Measurements from ENCODE around the gene EFCAB6. TPM values are rescaled to one million over a fixed set of nuclear protein-coding genes. Genes with fewer than 3 reads are reported as not detected.

The EFCAB6 gene
- total and polyA plus RNA-seq, 2 of the 4 experiments (the other 2 are of a cell fraction), result 0.44 to 1.1 TPM

DNA sequence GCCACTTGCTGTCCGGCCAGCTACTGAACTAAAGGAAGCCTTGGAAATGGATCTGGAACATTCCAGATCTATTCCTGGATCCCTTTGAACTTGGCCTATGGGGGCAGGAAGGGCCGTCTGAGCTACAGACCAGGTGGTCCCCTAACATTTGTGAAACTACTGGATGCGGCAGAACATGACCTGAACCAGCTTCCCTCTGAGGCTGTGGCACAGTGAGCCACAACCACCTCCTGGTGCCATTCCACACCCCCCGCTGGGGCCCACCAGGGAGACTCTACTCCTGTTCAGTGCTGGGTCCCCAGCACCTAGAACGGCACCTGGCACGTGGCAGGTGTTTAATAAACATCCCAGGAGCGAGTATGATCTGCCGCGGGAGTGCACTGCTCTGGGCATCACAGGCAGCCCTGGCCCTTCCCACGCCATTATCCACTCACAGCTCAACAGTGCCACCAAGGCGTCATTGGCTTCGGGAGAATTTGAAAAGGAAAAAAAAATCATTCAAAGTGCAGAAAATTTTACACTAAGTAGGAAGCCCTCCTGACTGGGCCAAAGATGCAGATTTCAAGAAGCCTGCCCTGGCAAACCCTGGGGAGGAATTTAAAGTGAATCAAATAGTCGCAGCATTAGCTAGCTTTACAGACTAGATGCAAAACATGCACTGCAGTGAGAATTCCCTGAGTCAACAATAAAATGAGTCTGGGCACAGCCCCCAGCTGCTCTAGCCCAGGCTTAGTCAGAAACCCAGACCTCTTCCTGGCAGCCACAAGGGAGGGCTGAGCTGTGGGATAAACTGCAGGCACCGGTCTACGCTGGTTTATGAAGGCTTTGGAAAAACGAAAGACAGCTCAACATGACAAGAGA is 14.3 kb upstream of the EFCAB6 start:
- peak overlapping the region; percentile 33; the same call in 1 of the 2 replicates for H3K27ac ChIP-seq (ENCODE audit: insufficient read depth, low read length)
- peaks cover 13% of the 10 kb centered on the region for H3K9me1 ChIP-seq (ENCODE audit: insufficient read depth, low read length)
- H2BK15ac ChIP-seq (ENCODE audit: low read depth, low read length), result no peak overlapping the region
- dilution Hi-C loops (cut with HindIII; ENCODE audit: low sequenced_read_pairs, unreplicated experiment) (no loop called here), in situ Hi-C loops (cut with MboI; ENCODE audit: low sequenced_read_pairs) (no loop called here), intact Hi-C loops (cut with micrococcal nuclease) (loop anchor here (1.0 kb wide), 1 partner anchor 438 kb away; no protein-coding TSS in a partner anchor)
- H2AK5ac ChIP-seq (ENCODE audit: low read depth, low read length), result no peak overlapping the region
- no peaks in the 10 kb centered on the region for H3K9me3 ChIP-seq (ENCODE audit: control insufficient read depth, insufficient read depth, low read length)
- no peak overlapping the region for H2AK9ac ChIP-seq (replicated peaks; ENCODE audit: low read depth, low read length, poor library complexity)
- H2AFZ ChIP-seq (replicated peaks; ENCODE audit: low read length, poor library complexity), result peak overlapping the region; percentile 35
- no peak overlapping the region for H3K23ac ChIP-seq (ENCODE audit: low read depth, low read length)
- H3K4me2 ChIP-seq (ENCODE audit: low read depth, low read length), result peak overlapping the region; percentile 30
- H3K27me3 ChIP-seq (ENCODE audit: control insufficient read depth, insufficient read depth, low read length), result no peaks in the 10 kb centered on the region
- H4K8ac ChIP-seq (ENCODE audit: low read depth in 2 of 2, low read length in 2 of 2), result no peak overlapping the region
- H3K79me1 ChIP-seq (ENCODE audit: low read depth in 1 of 2, low read length in 2 of 2), result no peaks in the 10 kb centered on the region
- TF ChIP-seq, protein P1, sequence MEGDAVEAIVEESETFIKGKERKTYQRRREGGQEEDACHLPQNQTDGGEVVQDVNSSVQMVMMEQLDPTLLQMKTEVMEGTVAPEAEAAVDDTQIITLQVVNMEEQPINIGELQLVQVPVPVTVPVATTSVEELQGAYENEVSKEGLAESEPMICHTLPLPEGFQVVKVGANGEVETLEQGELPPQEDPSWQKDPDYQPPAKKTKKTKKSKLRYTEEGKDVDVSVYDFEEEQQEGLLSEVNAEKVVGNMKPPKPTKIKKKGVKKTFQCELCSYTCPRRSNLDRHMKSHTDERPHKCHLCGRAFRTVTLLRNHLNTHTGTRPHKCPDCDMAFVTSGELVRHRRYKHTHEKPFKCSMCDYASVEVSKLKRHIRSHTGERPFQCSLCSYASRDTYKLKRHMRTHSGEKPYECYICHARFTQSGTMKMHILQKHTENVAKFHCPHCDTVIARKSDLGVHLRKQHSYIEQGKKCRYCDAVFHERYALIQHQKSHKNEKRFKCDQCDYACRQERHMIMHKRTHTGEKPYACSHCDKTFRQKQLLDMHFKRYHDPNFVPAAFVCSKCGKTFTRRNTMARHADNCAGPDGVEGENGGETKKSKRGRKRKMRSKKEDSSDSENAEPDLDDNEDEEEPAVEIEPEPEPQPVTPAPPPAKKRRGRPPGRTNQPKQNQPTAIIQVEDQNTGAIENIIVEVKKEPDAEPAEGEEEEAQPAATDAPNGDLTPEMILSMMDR (conservative IDR thresholded peaks at IDR 0.05; ENCODE audit: low read depth, low read length), result peak; percentile 45
- TF ChIP-seq MAZ (IDR thresholded peaks at IDR 0.05; ENCODE audit: borderline replicate concordance, low read depth, low read length) (peak; percentile 72; the same call in 1 of the 2 replicates), SMC3 (IDR thresholded peaks at IDR 0.05; ENCODE audit: low read depth, low read length) (peak; percentile 23; the same call in 1 of the 2 replicates), FOS (IDR thresholded peaks at IDR 0.05; ENCODE audit: low read depth, low read length) (no peak), MAFK (IDR thresholded peaks at IDR 0.05; ENCODE audit: low read depth, low read length) (peak; percentile 95), RAD21 (IDR thresholded peaks at IDR 0.05; ENCODE audit: low read length) (peak; percentile 56)
- H4K20me1 ChIP-seq (ENCODE audit: insufficient read depth, low read length), result no peaks in the 10 kb centered on the region; the same call in 1 of the 2 replicates
- H3K14ac ChIP-seq (replicated peaks; ENCODE audit: low read depth, low read length), result 0 out of 2 replicates have a peak overlapping the region, but pooled peaks have one; percentile 13
- 0 out of 2 replicates have a peak overlapping the region, but pooled peaks have one; percentile 37 for H2BK120ac ChIP-seq (ENCODE audit: low read depth, low read length)
- no peak overlapping the region for H4K5ac ChIP-seq (ENCODE audit: low read depth, low read length)
- BruUV-seq (replicated peaks), result no TSS peak
- CTCF ChIA-PET, result interaction anchor here (0.6 to 1.7 kb wide), 11 partner anchors 9 to 639 kb away, joined by 3 to 8 read pairs (median 4); partner anchors contain the start of genes EFCAB6 and TTLL12
- no peak overlapping the region for H3K56ac ChIP-seq (ENCODE audit: extremely low read depth, insufficient read depth, low read length)
- H3K36me3 ChIP-seq (ENCODE audit: control insufficient read depth, insufficient read depth, low read length), result no peaks in the 10 kb centered on the region
- WGBS, 2 experiments (ENCODE audit: extremely low coverage in 2 of 2, insufficient read length in 1 of 2), result 31% methylated on average over 2 of the region's 16 CpGs; no CpG with 5 or more reads in 1 of the 2 experiments
- H3K4me1 ChIP-seq (ENCODE audit: control insufficient read depth, insufficient read depth, low read length), result peaks cover 44% of the 10 kb centered on the region
- H4K91ac ChIP-seq (ENCODE audit: insufficient read depth, low read depth, low read length), result no peak overlapping the region
- no peak overlapping the region for H3K4me3 ChIP-seq (ENCODE audit: insufficient read depth, low read depth, low read length)
- H3K9ac ChIP-seq (ENCODE audit: low read depth, low read length), result no peak overlapping the region
- DNase-seq (peak; percentile 81), ATAC-seq (ENCODE audit: low read depth) (peak; percentile 70)
- no peak overlapping the region for H3K4ac ChIP-seq (ENCODE audit: low read depth, low read length)
- H2BK20ac ChIP-seq (ENCODE audit: low read depth, low read length), result no peak overlapping the region
- POLR2A ChIA-PET (ENCODE audit: unreplicated experiment), result no interaction called here
- no peak overlapping the region for H2BK5ac ChIP-seq (ENCODE audit: low read depth, low read length, poor library complexity, severe bottlenecking)
- peak overlapping the region; percentile 32; the same call in 1 of the 2 replicates for H3K18ac ChIP-seq (ENCODE audit: low read depth, low read length)
